Activated B cell treated with CpG ODN at 0.5 μM for 24 hours (primary cell): Measurements from ENCODE around the gene COBL. TPM values are rescaled to one million over a fixed set of nuclear protein-coding genes. Genes with fewer than 3 reads are reported as not detected.

Source experiments
- ATAC-seq: fragments of 200-7000 bp; cut with Tn5 transposase; one replicate; pipeline ENCODE4 v1.10.0; 2021; ENCODE audit warnings: low read depth, mild to moderate bottlenecking, moderate library complexity
- CTCF ChIA-PET: fragments of 350-600 bp; sonication (Branson Sonifier 250); formaldehyde crosslinking; loops from one replicate; lab custom pipeline; 2021; ENCODE audit warnings: antibody characterized with exemption; lab: Charles Lee
- POLR2A ChIA-PET: fragments of 350-600 bp; sonication (Branson Sonifier 250); formaldehyde crosslinking; loops from one replicate; lab custom pipeline; 2021; ENCODE audit warnings: antibody characterized with exemption; lab: Charles Lee
- DNase-seq: peaks from one replicate; pipeline ENCODE4 v3.0.0; 2022
- H3K27ac Mint-ChIP-seq: one replicate; pipeline ENCODE4 v1.8.0; 2020; ENCODE audit warnings: mixed read lengths
- H3K27me3 Mint-ChIP-seq: one replicate; pipeline ENCODE4 v1.8.0; 2021; ENCODE audit warnings: mixed read lengths
- H3K36me3 Mint-ChIP-seq: one replicate; pipeline ENCODE4 v1.8.0; 2021; ENCODE audit warnings: low read depth, mixed read lengths
- H3K4me1 Mint-ChIP-seq: one replicate; pipeline ENCODE4 v1.8.0; 2021; ENCODE audit warnings: mixed read lengths
- H3K4me3 Mint-ChIP-seq: one replicate; pipeline ENCODE4 v1.8.0; 2020; ENCODE audit warnings: mild to moderate bottlenecking, mixed read lengths
- H3K9me3 Mint-ChIP-seq: one replicate; pipeline ENCODE4 v1.8.0; 2020; ENCODE audit warnings: mixed read lengths
- intact Hi-C: fragments of 100-400 bp; cut with micrococcal nuclease; formaldehyde crosslinking; loops from one replicate; pipeline ENCODE4 v1.15.1; 2024
- total RNA-seq: library from RNA; stranded (reverse); gene quantifications from 2 replicates; pipeline ENCODE4 v1.2.3, GENCODE V29; 2022
- TF ChIP-seq, protein P1 (sequence below): fragments of 200-600 bp; IDR thresholded peaks from one replicate; pipeline ENCODE4 v1.8.0; 2022; ENCODE audit warnings: antibody characterized with exemption, mild to moderate bottlenecking

The COBL gene
- total RNA-seq, 1 donor from 2014 or later, result not detected

GRCh38 chr7:51127618-51127904 lies 189.0 kb downstream of the COBL start:
- TF ChIP-seq, protein P1, sequence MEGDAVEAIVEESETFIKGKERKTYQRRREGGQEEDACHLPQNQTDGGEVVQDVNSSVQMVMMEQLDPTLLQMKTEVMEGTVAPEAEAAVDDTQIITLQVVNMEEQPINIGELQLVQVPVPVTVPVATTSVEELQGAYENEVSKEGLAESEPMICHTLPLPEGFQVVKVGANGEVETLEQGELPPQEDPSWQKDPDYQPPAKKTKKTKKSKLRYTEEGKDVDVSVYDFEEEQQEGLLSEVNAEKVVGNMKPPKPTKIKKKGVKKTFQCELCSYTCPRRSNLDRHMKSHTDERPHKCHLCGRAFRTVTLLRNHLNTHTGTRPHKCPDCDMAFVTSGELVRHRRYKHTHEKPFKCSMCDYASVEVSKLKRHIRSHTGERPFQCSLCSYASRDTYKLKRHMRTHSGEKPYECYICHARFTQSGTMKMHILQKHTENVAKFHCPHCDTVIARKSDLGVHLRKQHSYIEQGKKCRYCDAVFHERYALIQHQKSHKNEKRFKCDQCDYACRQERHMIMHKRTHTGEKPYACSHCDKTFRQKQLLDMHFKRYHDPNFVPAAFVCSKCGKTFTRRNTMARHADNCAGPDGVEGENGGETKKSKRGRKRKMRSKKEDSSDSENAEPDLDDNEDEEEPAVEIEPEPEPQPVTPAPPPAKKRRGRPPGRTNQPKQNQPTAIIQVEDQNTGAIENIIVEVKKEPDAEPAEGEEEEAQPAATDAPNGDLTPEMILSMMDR, result no peak
- no peak for DNase-seq
- CTCF ChIA-PET, result no interaction called here
- intact Hi-C loops, result no loop called here
- POLR2A ChIA-PET, result no interaction called here
- Mint-ChIP-seq H3K9me3 (no peaks in the 10 kb centered on the region), H3K27ac (no peak overlapping the region), H3K36me3 (no peaks in the 10 kb centered on the region), H3K27me3 (no peaks in the 10 kb centered on the region), H3K4me1 (no peaks in the 10 kb centered on the region), H3K4me3 (no peak overlapping the region)
- ATAC-seq, result no peak

DNA sequence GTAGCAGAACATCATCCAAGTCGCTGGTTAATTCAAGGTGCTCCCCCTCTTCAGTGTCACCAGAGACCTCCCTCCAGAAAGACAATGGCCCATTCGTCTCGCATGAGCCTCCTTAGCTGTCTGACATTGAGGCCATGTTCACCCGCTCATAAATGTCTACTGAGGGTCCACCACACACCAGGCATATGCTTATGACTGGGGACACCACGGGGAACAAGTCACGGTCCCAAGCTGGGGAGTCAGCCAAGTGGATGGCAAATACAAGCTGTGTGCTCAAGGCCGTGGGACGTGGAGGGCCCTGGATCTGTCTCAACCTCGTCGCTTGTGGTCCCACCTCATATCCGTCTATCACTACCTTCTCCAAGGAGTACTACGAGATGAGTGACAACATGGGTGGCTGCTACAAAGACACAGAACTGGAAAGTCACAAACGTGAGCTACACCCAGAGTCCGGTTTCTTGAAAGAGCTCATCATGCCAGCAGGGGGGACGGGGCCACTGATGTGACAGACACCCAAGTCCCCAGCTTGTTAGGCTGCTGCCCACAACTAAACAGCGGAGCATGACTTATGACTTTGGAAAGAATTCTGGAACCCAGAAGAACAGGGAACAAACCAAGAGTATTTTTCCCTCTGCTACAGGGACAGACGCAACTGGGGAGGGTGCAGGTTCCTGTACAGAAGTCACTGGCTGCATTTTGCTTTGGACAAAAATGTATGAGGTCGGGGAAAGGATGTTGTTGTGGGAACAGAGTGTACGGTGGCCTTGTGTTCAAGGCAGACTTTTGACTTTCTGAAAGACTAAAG lies 189.6 kb downstream of the COBL start:
- intact Hi-C loops, result no loop called here
- POLR2A ChIA-PET, result no interaction called here
- H3K27me3 Mint-ChIP-seq, result peaks cover 3% of the 10 kb centered on the region
- no peak for ATAC-seq
- peaks cover 2% of the 10 kb centered on the region for H3K4me1 Mint-ChIP-seq
- no peak overlapping the region for H3K27ac Mint-ChIP-seq
- no peaks in the 10 kb centered on the region for H3K36me3 Mint-ChIP-seq
- CTCF ChIA-PET, result no interaction called here
- H3K9me3 Mint-ChIP-seq, result no peaks in the 10 kb centered on the region
- H3K4me3 Mint-ChIP-seq, result no peak overlapping the region
- TF ChIP-seq, protein P1, result no peak
- DNase-seq, result no peak

DNA sequence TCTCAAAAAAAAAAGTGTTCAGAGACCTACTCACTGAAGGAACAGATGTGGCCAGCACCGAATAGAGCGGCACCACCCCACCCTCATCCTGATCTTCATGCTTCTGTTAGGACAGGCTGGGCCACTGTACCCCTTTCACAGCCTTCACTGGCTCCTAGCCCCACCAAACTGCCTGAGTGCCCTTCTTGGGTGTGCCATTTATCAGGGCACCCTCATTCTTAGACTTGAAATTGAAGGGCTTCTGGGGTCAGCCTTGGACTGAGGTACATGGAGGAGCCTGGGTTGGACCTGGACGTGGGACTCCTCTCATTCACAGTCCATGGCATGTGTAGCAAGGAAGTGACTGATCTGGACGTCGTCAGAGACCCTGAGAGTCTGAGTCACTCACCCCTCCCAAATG lies 190.3 kb downstream of the COBL start:
- TF ChIP-seq, protein P1, result no peak
- ChIA-PET CTCF (no interaction called here), POLR2A (no interaction called here)
- Mint-ChIP-seq H3K4me1 (peaks cover 6% of the 10 kb centered on the region), H3K4me3 (no peak overlapping the region), H3K9me3 (no peaks in the 10 kb centered on the region), H3K27me3 (peaks cover 4% of the 10 kb centered on the region), H3K36me3 (no peaks in the 10 kb centered on the region), H3K27ac (no peak overlapping the region)
- no peak for DNase-seq
- no peak for ATAC-seq
- intact Hi-C loops, result no loop called here

GRCh38 chr7:51124321-51124720 lies 192.3 kb downstream of the COBL start:
- ChIA-PET CTCF (no interaction called here), POLR2A (no interaction called here)
- Mint-ChIP-seq H3K4me3 (no peak overlapping the region), H3K27ac (no peak overlapping the region), H3K27me3 (peaks cover 9% of the 10 kb centered on the region), H3K36me3 (no peaks in the 10 kb centered on the region), H3K4me1 (peaks cover 6% of the 10 kb centered on the region), H3K9me3 (no peaks in the 10 kb centered on the region)
- DNase-seq, result no peak
- ATAC-seq, result no peak
- intact Hi-C loops, result no loop called here
- TF ChIP-seq, protein P1, result no peak

GRCh38 chr7:51123322-51124019 lies 193.1 kb downstream of the COBL start:
- DNase-seq (no peak), ATAC-seq (no peak)
- POLR2A ChIA-PET, result no interaction called here
- TF ChIP-seq, protein P1, result no peak
- CTCF ChIA-PET, result no interaction called here
- intact Hi-C loops, result no loop called here
- Mint-ChIP-seq H3K27ac (no peak overlapping the region), H3K4me3 (no peak overlapping the region), H3K9me3 (no peaks in the 10 kb centered on the region), H3K4me1 (peaks cover 6% of the 10 kb centered on the region), H3K27me3 (peaks cover 9% of the 10 kb centered on the region), H3K36me3 (no peaks in the 10 kb centered on the region)
